ENCODE results near the gene LCMT2.

GRCh38 chr15:43277231-43277823 is 53.0 kb downstream of the LCMT2 start:
- TF ChIP-seq CTCF (IDR thresholded peaks at IDR 0.05; ENCODE audit: insufficient read depth, low read depth, low read length): no peak
- no peak for TF ChIP-seq EZH2 (IDR thresholded peaks at IDR 0.05; ENCODE audit: insufficient read depth, low read length)

Measured in astrocyte (in vitro differentiated cells and primary cell).